Measurements from ENCODE around the gene LRRC71.

Gene LRRC71

GRCh38 chr1:156896490-156897033 lies 23.9 kb upstream of the LRRC71 start:
- Histone ChIP-seq H3K27ac (no peak overlapping the region), H3K9me3 (ENCODE audit: severe bottlenecking) (no peaks in the 10 kb centered on the region), H3K27me3 (ENCODE audit: insufficient read depth, low read depth, severe bottlenecking) (no peaks in the 10 kb centered on the region), H3K36me3 (no peaks in the 10 kb centered on the region), H3K4me3 (ENCODE audit: low read depth, low read length) (no peak overlapping the region)
- TF ChIP-seq CTCF (IDR thresholded peaks at IDR 0.05; ENCODE audit: low read depth, low read length) = no peak
- DNase-seq = no peak

GRCh38 chr1:156897078-156897825 lies 23.2 kb upstream of the LRRC71 start:
- Histone ChIP-seq H3K27me3 (ENCODE audit: insufficient read depth, low read depth, severe bottlenecking) (no peaks in the 10 kb centered on the region), H3K27ac (no peak overlapping the region), H3K4me3 (ENCODE audit: low read depth, low read length) (no peak overlapping the region), H3K9me3 (ENCODE audit: severe bottlenecking) (no peaks in the 10 kb centered on the region), H3K36me3 (no peaks in the 10 kb centered on the region)
- no peak for DNase-seq
- no peak for TF ChIP-seq CTCF (IDR thresholded peaks at IDR 0.05; ENCODE audit: low read depth, low read length)

GRCh38 chr1:156898161-156898566 lies 22.3 kb upstream of the LRRC71 start:
- no peak for TF ChIP-seq CTCF (IDR thresholded peaks at IDR 0.05; ENCODE audit: low read depth, low read length)
- Histone ChIP-seq H3K4me3 (ENCODE audit: low read depth, low read length) (no peak overlapping the region), H3K27me3 (ENCODE audit: insufficient read depth, low read depth, severe bottlenecking) (no peaks in the 10 kb centered on the region), H3K9me3 (ENCODE audit: severe bottlenecking) (no peaks in the 10 kb centered on the region), H3K36me3 (no peaks in the 10 kb centered on the region), H3K27ac (no peak overlapping the region)
- DNase-seq = no peak

- TF ChIP-seq CTCF (IDR thresholded peaks at IDR 0.05; ENCODE audit: low read depth, low read length) = no peak
- H3K27me3 ChIP-seq (ENCODE audit: insufficient read depth, low read depth, severe bottlenecking) = no peaks in the 10 kb centered on the region
- no peaks in the 10 kb centered on the region for H3K9me3 ChIP-seq (ENCODE audit: severe bottlenecking)
- no peak overlapping the region for H3K4me3 ChIP-seq (ENCODE audit: low read depth, low read length)
- no peak for DNase-seq
- no peaks in the 10 kb centered on the region for H3K36me3 ChIP-seq
- no peak overlapping the region for H3K27ac ChIP-seq
Observed at GRCh38 chr1:156898971-156899664, 21.3 kb upstream of the LRRC71 start.

GRCh38 chr1:156899956-156900718 lies 20.3 kb upstream of the LRRC71 start:
- no peak overlapping the region for H3K4me3 ChIP-seq (ENCODE audit: low read depth, low read length)
- no peaks in the 10 kb centered on the region for H3K36me3 ChIP-seq
- no peak for TF ChIP-seq CTCF (IDR thresholded peaks at IDR 0.05; ENCODE audit: low read depth, low read length)
- H3K27me3 ChIP-seq (ENCODE audit: insufficient read depth, low read depth, severe bottlenecking) = no peaks in the 10 kb centered on the region
- H3K9me3 ChIP-seq (ENCODE audit: severe bottlenecking) = no peaks in the 10 kb centered on the region
- no peak overlapping the region for H3K27ac ChIP-seq
- DNase-seq = no peak

Data from WERI-Rb-1 (cell line).